SIG-M5 treated with dmso at 0.1 percent for 504 hours (cell line): ENCODE data around the gene MYO3B.
"Not testable (repeated sequence)": the region's sequence is repeated elsewhere in the genome, so short reads cannot be mapped to it uniquely, and the experiment has no call there.

ENCODE experiments used
- DNase-seq: peaks from one replicate; lab custom pipeline; 2025; ENCODE audit not compliant: unreplicated experiment; lab: John Stamatoyannopoulos, UW

The MYO3B gene

GRCh38 chr2:170674282-170674681 lies 496.3 kb downstream of the MYO3B start:
- DNase-seq = not testable (repeated sequence)

- DNase-seq = no peak
Observed at GRCh38 chr2:170675701-170676100, 497.8 kb downstream of the MYO3B start.

- no peak for DNase-seq
Observed at GRCh38 chr2:170679607-170680079, 501.7 kb downstream of the MYO3B start.

GRCh38 chr2:170680172-170680941 lies 502.4 kb downstream of the MYO3B start:
- DNase-seq = no peak

- DNase-seq = no peak
Observed at GRCh38 chr2:170681311-170681710, 503.4 kb downstream of the MYO3B start.

GRCh38 chr2:170685591-170685990 lies 507.6 kb downstream of the MYO3B start:
- no peak for DNase-seq

GRCh38 chr2:170689481-170689880 lies 511.5 kb downstream of the MYO3B start:
- DNase-seq = no peak

- DNase-seq = no peak
Observed at GRCh38 chr2:170690640-170691039, 512.7 kb downstream of the MYO3B start.

- DNase-seq = no peak
Observed at GRCh38 chr2:170694316-170694715, 516.4 kb downstream of the MYO3B start.

GRCh38 chr2:170695521-170696410 lies 517.8 kb downstream of the MYO3B start:
- DNase-seq = no peak

- no peak for DNase-seq
Observed at GRCh38 chr2:170696948-170697347, 519.0 kb downstream of the MYO3B start.

- no peak for DNase-seq
Observed at GRCh38 chr2:170701011-170701410, 523.1 kb downstream of the MYO3B start.

GRCh38 chr2:170703776-170704476 lies 526.0 kb downstream of the MYO3B start:
- no peak for DNase-seq
